Adipocyte (in vitro differentiated cells): ENCODE measurements around the gene ESRRA.
"Not testable (repeated sequence)": the region's sequence is repeated elsewhere in the genome, so short reads cannot be mapped to it uniquely, and the experiment has no call there.

Experiments used
- DNase-seq: peaks from one replicate; pipeline ENCODE4 v3.0.0-alpha.2; 2015; ENCODE audit warnings: low read depth
- H3K27me3 ChIP-seq: replicated peaks from 2 replicates; pipeline ENCODE4 v1.7.0; 2013; ENCODE audit warnings: mild to moderate bottlenecking, low read length, moderate library complexity; ENCODE audit not compliant: control insufficient read depth, insufficient read depth
- H3K36me3 ChIP-seq: 2 replicates; pipeline ENCODE4 v1.7.0; 2013; ENCODE audit warnings: low read length, mild to moderate bottlenecking, moderate library complexity; ENCODE audit not compliant: control insufficient read depth, insufficient read depth, severe bottlenecking
- H3K4me1 ChIP-seq: 2 replicates; pipeline ENCODE4 v1.7.0; 2013; ENCODE audit warnings: mild to moderate bottlenecking, low read length, moderate library complexity; ENCODE audit not compliant: control insufficient read depth, insufficient read depth
- H3K4me3 ChIP-seq: 2 replicates; pipeline ENCODE4 v1.7.0; 2013; ENCODE audit warnings: mild to moderate bottlenecking, low read length, moderate library complexity
- H3K9ac ChIP-seq: 2 replicates; pipeline ENCODE4 v1.7.0; 2013; ENCODE audit warnings: mild to moderate bottlenecking, low read length, moderate library complexity
- H3K9me3 ChIP-seq: 2 replicates; pipeline ENCODE4 v1.7.0; 2013; ENCODE audit warnings: mild to moderate bottlenecking, low read length, moderate library complexity; ENCODE audit not compliant: control insufficient read depth

The ESRRA gene

DNA sequence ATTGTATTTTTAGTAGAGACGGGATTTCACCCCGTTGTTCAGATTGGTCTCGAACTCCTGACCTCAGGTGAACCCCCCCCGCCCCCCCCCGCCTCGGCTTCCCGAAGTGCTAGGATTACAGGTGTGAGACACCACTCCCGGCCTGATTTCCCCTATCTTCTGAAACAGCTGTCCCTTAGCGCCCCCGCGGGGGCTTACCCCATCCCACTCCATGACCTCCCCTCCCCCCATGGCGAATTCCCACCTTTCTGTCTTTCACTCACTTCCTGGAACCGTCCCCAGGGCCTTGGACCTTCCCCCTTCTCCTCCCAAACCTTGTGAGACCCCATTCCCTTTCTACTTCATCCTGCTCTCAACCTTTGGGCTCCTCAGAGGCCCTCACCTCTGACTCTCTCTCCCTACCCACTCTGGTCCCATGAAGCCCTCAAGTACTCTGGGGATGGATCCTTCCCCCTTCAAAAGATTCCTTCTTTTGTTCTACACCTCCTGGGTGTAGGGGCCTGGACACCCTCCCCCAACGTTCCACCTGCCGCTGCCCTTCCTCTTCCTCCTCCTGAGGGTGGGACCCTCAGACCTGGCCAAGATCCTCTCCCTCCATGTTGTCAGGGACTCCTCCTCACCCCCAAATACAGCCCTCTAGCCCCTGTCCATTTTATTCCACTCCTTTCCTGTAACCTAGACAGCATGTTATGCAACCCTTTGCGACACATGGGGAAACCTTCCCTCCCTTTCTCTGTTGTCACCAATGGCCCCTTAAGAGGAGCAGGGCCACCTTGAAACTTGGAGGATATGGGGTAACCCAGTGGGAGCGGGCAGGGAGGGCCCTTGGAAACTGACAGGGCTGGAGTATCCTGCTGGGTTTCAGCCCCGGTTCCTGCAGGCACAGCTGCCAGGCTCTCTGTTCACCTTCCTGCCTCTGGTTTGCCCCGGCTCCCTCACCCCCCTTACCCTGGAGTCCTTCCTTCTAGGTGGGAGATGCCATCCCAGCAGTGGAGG, 13.7 kb downstream of the ESRRA start:
- peak overlapping the region; percentile 93 for H3K9ac ChIP-seq
- no peaks in the 10 kb centered on the region for H3K9me3 ChIP-seq
- peak; percentile 41 for DNase-seq
- H3K4me1 ChIP-seq, result peaks cover 28% of the 10 kb centered on the region
- H3K36me3 ChIP-seq, result peaks cover 37% of the 10 kb centered on the region
- H3K27me3 ChIP-seq, result no peaks in the 10 kb centered on the region
- H3K4me3 ChIP-seq, result peak overlapping the region; percentile 91

DNA sequence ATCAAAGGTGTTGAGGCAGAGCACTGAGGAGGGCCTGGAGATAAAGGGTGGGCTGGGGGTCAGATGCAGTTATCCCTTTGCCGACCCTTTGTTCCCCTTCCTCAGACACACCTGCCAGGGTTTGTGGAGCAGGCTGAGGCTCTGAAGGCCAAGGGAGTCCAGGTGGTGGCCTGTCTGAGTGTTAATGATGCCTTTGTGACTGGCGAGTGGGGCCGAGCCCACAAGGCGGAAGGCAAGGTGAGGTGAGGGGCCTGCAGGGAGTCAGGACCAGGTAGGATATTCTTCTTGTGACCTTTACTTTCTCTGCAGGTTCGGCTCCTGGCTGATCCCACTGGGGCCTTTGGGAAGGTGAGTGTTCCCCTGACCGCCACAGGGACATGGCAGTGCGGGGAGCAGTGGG, 15.2 kb downstream of the ESRRA start:
- Histone ChIP-seq H3K9ac (no peak overlapping the region), H3K9me3 (no peaks in the 10 kb centered on the region), H3K4me1 (peaks cover 20% of the 10 kb centered on the region), H3K27me3 (no peaks in the 10 kb centered on the region), H3K36me3 (peaks cover 23% of the 10 kb centered on the region), H3K4me3 (no peak overlapping the region)
- DNase-seq, result no peak

DNA sequence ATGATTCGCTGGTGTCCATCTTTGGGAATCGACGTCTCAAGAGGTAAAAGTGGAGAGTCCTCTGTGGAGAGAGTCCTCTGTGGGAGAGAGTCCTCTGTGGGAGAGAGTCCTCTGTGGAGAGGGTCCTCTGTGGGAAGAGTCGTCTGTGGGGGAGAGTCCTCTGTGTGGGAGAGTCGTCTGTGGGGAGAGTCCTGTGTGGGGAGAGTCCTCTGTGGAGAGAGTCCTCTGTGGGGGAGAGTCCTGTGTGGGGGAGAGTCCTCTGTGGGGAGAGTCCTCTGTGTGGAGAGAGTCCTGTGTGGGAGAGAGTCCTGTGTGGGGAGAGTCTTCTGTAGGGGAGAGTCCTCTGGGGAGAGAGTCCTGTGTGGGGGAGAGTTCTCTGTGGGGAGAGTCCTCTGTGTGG, 15.7 kb downstream of the ESRRA start:
- no peak for DNase-seq
- H3K4me3 ChIP-seq, result no peak overlapping the region
- no peaks in the 10 kb centered on the region for H3K9me3 ChIP-seq
- no peak overlapping the region for H3K9ac ChIP-seq
- H3K27me3 ChIP-seq, result no peaks in the 10 kb centered on the region
- H3K4me1 ChIP-seq, result peaks cover 19% of the 10 kb centered on the region
- H3K36me3 ChIP-seq, result peaks cover 20% of the 10 kb centered on the region

DNA sequence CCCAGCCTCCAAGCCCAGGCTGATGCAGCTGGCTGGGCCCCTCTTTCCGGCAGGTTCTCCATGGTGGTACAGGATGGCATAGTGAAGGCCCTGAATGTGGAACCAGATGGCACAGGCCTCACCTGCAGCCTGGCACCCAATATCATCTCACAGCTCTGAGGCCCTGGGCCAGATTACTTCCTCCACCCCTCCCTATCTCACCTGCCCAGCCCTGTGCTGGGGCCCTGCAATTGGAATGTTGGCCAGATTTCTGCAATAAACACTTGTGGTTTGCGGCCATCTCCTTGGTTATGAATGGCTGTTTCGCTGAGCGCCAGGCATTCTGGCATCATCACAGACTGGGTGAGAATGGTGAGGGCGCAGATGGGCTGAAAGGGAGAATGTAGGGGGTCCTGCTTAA, 16.2 kb downstream of the ESRRA start:
- H3K4me1 ChIP-seq, result peaks cover 14% of the 10 kb centered on the region
- H3K4me3 ChIP-seq, result no peak overlapping the region
- no peaks in the 10 kb centered on the region for H3K9me3 ChIP-seq
- no peak for DNase-seq
- peaks cover 15% of the 10 kb centered on the region for H3K36me3 ChIP-seq
- H3K27me3 ChIP-seq, result no peaks in the 10 kb centered on the region
- no peak overlapping the region for H3K9ac ChIP-seq

DNA sequence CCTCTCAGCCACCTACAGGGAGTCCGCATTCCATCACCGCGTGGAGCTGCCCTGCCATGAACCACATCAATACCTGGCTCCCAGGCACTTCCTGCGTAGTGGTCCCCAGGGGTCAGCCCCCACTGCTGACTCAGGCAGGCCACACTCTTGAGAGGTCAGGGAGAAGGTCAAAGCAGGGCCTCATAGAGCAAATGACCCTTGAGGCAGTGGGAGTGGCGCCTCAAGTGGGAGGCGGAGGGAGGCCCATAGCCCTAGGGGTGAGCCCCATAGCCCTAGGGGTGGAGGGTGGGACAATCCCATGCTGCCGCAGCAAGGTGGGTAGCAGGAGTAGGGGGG, 17.6 kb downstream of the ESRRA start:
- no peaks in the 10 kb centered on the region for H3K9me3 ChIP-seq
- H3K9ac ChIP-seq, result no peak overlapping the region
- H3K27me3 ChIP-seq, result no peaks in the 10 kb centered on the region
- peaks cover 14% of the 10 kb centered on the region for H3K36me3 ChIP-seq
- H3K4me1 ChIP-seq, result peaks cover 11% of the 10 kb centered on the region
- no peak overlapping the region for H3K4me3 ChIP-seq
- no peak for DNase-seq

DNA sequence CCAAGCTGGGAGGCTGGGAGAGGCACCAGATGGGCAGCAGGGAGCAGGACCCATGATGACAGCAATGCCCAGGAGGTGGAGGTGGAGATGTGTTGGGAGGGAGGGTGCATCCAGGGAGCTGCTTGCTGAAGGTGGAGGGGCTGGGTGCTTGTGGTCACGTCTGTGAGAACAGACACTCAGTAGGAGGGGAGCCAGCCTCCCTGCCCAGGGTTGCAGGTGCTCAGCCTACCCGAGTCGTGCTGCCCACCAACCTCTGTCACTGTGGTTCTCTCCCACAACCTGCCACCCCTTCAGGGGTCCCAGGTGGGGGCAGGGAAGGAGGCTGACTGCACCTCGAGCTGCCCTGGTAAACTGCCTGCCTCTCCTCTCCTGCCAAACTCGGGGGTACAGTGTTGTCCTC, 18.0 kb downstream of the ESRRA start:
- no peak for DNase-seq
- H3K9me3 ChIP-seq, result no peaks in the 10 kb centered on the region
- H3K27me3 ChIP-seq, result no peaks in the 10 kb centered on the region
- peaks cover 14% of the 10 kb centered on the region for H3K36me3 ChIP-seq
- no peak overlapping the region for H3K9ac ChIP-seq
- H3K4me3 ChIP-seq, result no peak overlapping the region
- H3K4me1 ChIP-seq, result peaks cover 11% of the 10 kb centered on the region

DNA sequence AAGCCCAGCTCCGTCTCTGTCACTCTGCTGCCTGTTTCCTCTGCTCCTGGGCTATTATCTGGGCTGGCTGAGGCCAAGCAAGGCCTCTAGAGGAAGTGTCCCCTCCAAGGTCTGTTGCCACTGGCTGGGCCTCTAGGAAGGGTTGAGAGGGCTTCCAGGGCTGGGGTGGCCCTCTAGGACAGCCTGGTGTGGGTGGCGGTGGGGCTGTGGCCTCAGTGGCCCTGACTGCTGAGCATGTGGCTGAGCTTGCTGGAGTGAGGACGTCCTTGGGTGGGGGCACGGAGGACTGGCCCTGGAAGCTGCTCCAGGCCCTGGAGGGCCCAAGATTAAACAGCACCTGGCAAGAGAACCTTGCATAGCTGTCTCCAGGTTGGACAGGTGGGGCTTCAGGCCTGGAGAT, 18.7 kb downstream of the ESRRA start:
- H3K9me3 ChIP-seq, H3K4me3 ChIP-seq, H3K9ac ChIP-seq, H3K27me3 ChIP-seq, DNase-seq: not testable (repeated sequence)
- Histone ChIP-seq H3K36me3 (peaks cover 14% of the 10 kb centered on the region), H3K4me1 (peaks cover 11% of the 10 kb centered on the region)

DNA sequence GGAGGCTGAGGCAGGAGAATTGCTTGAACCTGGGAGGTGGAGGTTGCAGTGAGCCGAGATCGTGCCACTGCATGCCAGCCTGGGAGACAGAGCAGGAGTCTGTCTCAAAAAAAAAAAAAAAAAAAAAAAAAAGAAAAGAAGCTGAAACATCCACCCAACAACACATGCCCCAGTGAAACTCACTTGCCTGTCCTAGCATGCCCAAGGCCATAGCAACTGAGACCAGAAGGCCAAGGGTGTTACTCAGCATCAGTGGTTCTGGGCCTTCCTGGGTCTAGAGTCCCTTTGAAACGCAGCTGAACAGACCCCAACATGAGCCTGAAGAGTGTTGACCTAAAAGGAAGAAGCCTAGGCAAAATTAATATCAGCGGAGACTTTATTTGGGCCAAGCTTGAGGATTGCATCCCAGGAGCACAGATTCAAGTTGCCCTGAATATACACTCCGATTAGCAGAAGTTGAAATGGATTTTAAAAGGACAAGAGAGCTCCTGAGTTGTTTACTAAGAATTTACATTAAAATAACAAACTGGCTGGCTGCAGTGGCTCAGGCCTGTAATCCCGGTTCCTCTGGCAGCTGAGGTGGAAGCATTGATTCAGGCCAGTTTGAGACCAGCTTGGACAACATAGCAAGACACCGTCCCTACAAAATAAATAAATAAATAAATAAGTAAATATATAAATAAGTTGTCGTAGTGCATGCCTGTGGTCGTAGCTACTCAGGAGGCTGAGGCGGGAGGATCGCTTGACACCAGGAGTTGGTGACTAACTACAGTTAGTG, 19.6 kb downstream of the ESRRA start:
- Histone ChIP-seq H3K4me3 (no peak overlapping the region), H3K36me3 (peaks cover 14% of the 10 kb centered on the region), H3K9ac (no peak overlapping the region), H3K27me3 (no peaks in the 10 kb centered on the region), H3K4me1 (peaks cover 12% of the 10 kb centered on the region), H3K9me3 (no peaks in the 10 kb centered on the region)
- DNase-seq, result no peak

DNA sequence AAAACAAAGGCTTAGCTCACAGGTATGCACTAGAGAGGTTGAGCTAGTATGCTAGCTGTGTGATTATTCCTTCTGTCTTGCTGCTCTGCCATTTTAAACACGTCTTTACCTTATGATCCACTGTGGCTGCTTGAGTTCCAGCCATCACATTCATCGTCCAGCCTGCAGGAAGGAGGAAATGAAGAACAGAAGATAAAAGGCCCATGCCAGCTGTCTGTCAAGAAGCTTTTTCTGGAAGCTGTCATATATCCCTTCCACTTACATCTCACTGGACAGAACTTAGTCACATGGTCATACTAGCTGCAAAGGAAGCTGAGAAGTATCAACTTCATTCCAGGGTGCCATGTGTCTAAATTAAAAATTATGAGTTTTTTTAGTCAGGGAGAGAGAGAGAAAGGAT, 22.1 kb downstream of the ESRRA start:
- no peaks in the 10 kb centered on the region for H3K27me3 ChIP-seq
- H3K4me1 ChIP-seq, result peaks cover 24% of the 10 kb centered on the region
- DNase-seq, result no peak
- no peak overlapping the region for H3K4me3 ChIP-seq
- no peaks in the 10 kb centered on the region for H3K9me3 ChIP-seq
- peaks cover 2% of the 10 kb centered on the region for H3K36me3 ChIP-seq
- no peak overlapping the region for H3K9ac ChIP-seq

DNA sequence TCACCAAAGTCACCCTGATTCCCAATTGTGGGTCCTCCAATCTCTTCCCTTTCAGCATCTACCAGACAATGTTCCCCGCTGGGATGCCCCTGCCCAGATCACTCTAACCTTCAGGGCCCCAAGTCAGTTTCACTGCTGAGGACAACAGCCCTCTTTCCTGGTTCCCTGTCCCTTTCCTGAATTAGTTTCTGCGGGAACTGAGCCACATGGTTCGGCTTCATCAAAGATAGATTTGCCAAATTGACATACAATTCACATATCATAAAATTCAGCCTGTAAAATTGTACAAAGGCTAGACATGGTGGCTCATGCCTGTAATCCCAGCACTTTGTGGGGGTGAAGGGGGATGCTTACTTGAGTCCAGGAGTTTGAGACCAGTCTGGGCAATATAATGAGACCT, 22.7 kb downstream of the ESRRA start:
- no peak overlapping the region for H3K9ac ChIP-seq
- H3K4me1 ChIP-seq, result peaks cover 25% of the 10 kb centered on the region
- H3K36me3 ChIP-seq, result no peaks in the 10 kb centered on the region
- no peaks in the 10 kb centered on the region for H3K9me3 ChIP-seq
- DNase-seq, result no peak
- H3K27me3 ChIP-seq, result no peaks in the 10 kb centered on the region
- H3K4me3 ChIP-seq, result no peak overlapping the region

DNA sequence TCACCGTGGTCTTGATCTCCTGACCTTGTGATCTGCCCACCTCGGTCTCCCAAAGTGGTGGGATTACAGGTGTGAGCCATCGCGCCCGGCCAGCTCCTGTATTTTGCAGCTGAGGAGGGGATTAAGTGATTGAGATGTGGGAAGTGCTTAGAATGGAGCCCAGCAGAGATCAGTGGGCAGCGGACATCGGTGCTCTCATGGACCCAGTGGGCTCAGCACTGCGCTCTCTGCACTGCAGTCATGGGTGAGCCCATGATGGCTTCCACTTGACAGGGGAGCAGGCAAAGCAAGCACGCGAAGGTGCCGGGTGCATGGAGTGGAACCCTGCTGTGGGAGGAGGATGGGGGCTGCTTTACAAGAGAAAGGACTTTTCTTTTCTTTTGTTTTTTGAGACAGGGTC, 25.6 kb downstream of the ESRRA start:
- H3K4me1 ChIP-seq, result peaks cover 29% of the 10 kb centered on the region
- DNase-seq, result no peak
- H3K36me3 ChIP-seq, result no peaks in the 10 kb centered on the region
- no peaks in the 10 kb centered on the region for H3K9me3 ChIP-seq
- no peak overlapping the region for H3K9ac ChIP-seq
- H3K27me3 ChIP-seq, result no peaks in the 10 kb centered on the region
- H3K4me3 ChIP-seq, result no peak overlapping the region
